HepG2 (cell line): Measurements from ENCODE around the gene PITPNM2. TPM values are rescaled to one million over a fixed set of nuclear protein-coding genes. Genes with fewer than 3 reads are reported as not detected.
A peak's percentile ranks its signal among the peaks of the same experiment; 100 is the strongest.

Experiments
- AHDC1 ChIP-seq: sonication (generic); formaldehyde crosslinking; IDR thresholded peaks from 2 replicates; pipeline ENCODE4 v1.5.1; 2020; ENCODE audit warnings: mild to moderate bottlenecking, missing genetic modification reagents, borderline replicate concordance
- GATAD1 ChIP-seq: IDR thresholded peaks from 2 replicates; pipeline ENCODE4 v1.6.1; 2016; ENCODE audit warnings: missing genetic modification reagents, missing compliant biosample characterization
- HIVEP1 ChIP-seq: sonication (generic); formaldehyde crosslinking; IDR thresholded peaks from 2 replicates; pipeline ENCODE4 v1.4.0; 2020; ENCODE audit warnings: mild to moderate bottlenecking, missing genetic modification reagents
- IKZF5 ChIP-seq: IDR thresholded peaks from 2 replicates; pipeline ENCODE4 v1.6.1; 2018; ENCODE audit warnings: missing genetic modification reagents, mild to moderate bottlenecking, missing compliant biosample characterization
- MIER2 ChIP-seq: IDR thresholded peaks from 2 replicates; pipeline ENCODE4 v1.6.1; 2016; ENCODE audit warnings: missing biosample characterization, missing genetic modification reagents
- MLX ChIP-seq: IDR thresholded peaks from 2 replicates; pipeline ENCODE4 v1.6.1; 2016
- NBN ChIP-seq: fragments of 450-650 bp; conservative IDR thresholded peaks from 2 replicates; pipeline ENCODE4 v1.6.1; 2017
- SALL1 ChIP-seq: sonication (generic); formaldehyde crosslinking; IDR thresholded peaks from 2 replicates; pipeline ENCODE4 v1.8.0; 2022; ENCODE audit warnings: mild to moderate bottlenecking, missing genetic modification reagents
- SMAD3 ChIP-seq: sonication (generic); formaldehyde crosslinking; IDR thresholded peaks from 2 replicates; pipeline ENCODE4 v1.4.0; 2020; ENCODE audit warnings: missing genetic modification reagents
- UBTF ChIP-seq: sonication (generic); formaldehyde crosslinking; IDR thresholded peaks from 2 replicates; pipeline ENCODE4 v1.4.0; 2020; ENCODE audit warnings: mild to moderate bottlenecking, missing genetic modification reagents
- ZFP37 ChIP-seq: sonication (generic); formaldehyde crosslinking; IDR thresholded peaks from 2 replicates; pipeline ENCODE4 v1.4.0; 2020; ENCODE audit warnings: missing genetic modification reagents, borderline replicate concordance
- ZKSCAN1 ChIP-seq: fragments of 150-350 bp; IDR thresholded peaks from 2 replicates; pipeline ENCODE4 v1.6.1; 2014; ENCODE audit warnings: low read length
- ZNF205 ChIP-seq: IDR thresholded peaks from 2 replicates; pipeline ENCODE4 v1.6.1; 2018; ENCODE audit warnings: missing biosample characterization, missing genetic modification reagents
- ZNF24 ChIP-seq: fragments of 450-650 bp; IDR thresholded peaks from 2 replicates; pipeline ENCODE4 v1.6.1; 2017; ENCODE audit warnings: antibody characterized with exemption, mild to moderate bottlenecking
- ZNF597 ChIP-seq: sonication (generic); formaldehyde crosslinking; IDR thresholded peaks from 2 replicates; pipeline ENCODE4 v1.5.0; 2020; ENCODE audit warnings: missing genetic modification reagents
- ZNF766 ChIP-seq: sonication (generic); formaldehyde crosslinking; IDR thresholded peaks from 2 replicates; pipeline ENCODE4 v1.5.0; 2020; ENCODE audit warnings: missing genetic modification reagents, borderline replicate concordance
- ZNF773 ChIP-seq: sonication (generic); formaldehyde crosslinking; IDR thresholded peaks from 2 replicates; pipeline ENCODE4 v1.4.0; 2020; ENCODE audit warnings: missing genetic modification reagents, borderline replicate concordance
- polyA plus RNA-seq, 8 experiments: library from polyadenylated mRNA; depleted of rRNA in 3 of 8; stranded (reverse) in 7 of 8; unstranded in 1 of 8; fragments of >200 nt; fragmentation: Illumina TruSeq in 4 of 8; extraction: Trizol in 4 of 8; gene quantifications; 2 replicates each; pipeline versions ENCODE4 v1.2.1 to v1.2.3, GENCODE V29; 2011 to 2016; ENCODE audit warnings: low read depth in 4 of 8, missing spikeins in 1 of 8, mixed read lengths in 1 of 8; ENCODE audit not compliant: insufficient read depth in 1 of 8
- total RNA-seq, 5 experiments: library from RNA; depleted of rRNA; stranded (reverse); fragments of >200 nt; fragmentation: Illumina TruSeq; extraction: Trizol; gene quantifications; 2 replicates each; pipeline ENCODE4 v1.2.3, GENCODE V29; 2016; ENCODE audit warnings: low read depth in 1 of 5

Gene PITPNM2
- total and polyA plus RNA-seq, 2 of the 13 experiments (the other 11 are each of a cell fraction or from before 2014, with no cell fraction given): 4.2 to 5.3 TPM

- TF ChIP-seq AHDC1 (CRISPR knock-in tag): peak; percentile 71; the same call in 1 of the 2 replicates
- TF ChIP-seq ZKSCAN1: no peak
- no peak for TF ChIP-seq ZNF773 (CRISPR knock-in tag)
- TF ChIP-seq GATAD1 (CRISPR knock-in tag): 0 out of 2 replicates have a peak, but pooled peaks have one; percentile 19
- no peak for TF ChIP-seq HIVEP1
- TF ChIP-seq UBTF (CRISPR knock-in tag): peak; percentile 44
- no peak for TF ChIP-seq ZNF597 (CRISPR knock-in tag)
- no peak for TF ChIP-seq ZFP37
- 0 out of 2 replicates have a peak, but pooled peaks have one; percentile 21 for TF ChIP-seq MLX (CRISPR knock-in tag)
- TF ChIP-seq SALL1: peak; percentile 66
- TF ChIP-seq ZNF766 (CRISPR knock-in tag): no peak
- TF ChIP-seq ZNF205 (CRISPR knock-in tag): peak; percentile 55; the same call in 1 of the 2 replicates
- TF ChIP-seq ZNF24: no peak
- TF ChIP-seq IKZF5 (CRISPR knock-in tag): peak; percentile 34; the same call in 1 of the 2 replicates
- TF ChIP-seq MIER2: 0 out of 2 replicates have a peak, but pooled peaks have one; percentile 23
- 0 out of 2 replicates have a peak, but pooled peaks have one; percentile 30 for TF ChIP-seq SMAD3
- TF ChIP-seq NBN: no peak
Observed at GRCh38 chr12:123141615-123142517, 9.0 kb downstream of the PITPNM2 start (continued).
